SK-N-SH treated with all-trans-retinoic acid at 6 μM for 48 hours (cell line): ENCODE data around the gene ORC3.

ENCODE experiments used
- ATAC-seq: fragments of 200-7000 bp; cut with Tn5 transposase; 3 replicates; pipeline ENCODE4 v1.9.1; 2020; ENCODE audit warnings: mild to moderate bottlenecking, moderate library complexity
- ARNTL ChIP-seq: fragments of 450-650 bp; formaldehyde crosslinking; IDR thresholded peaks from 2 replicates; pipeline ENCODE4 v1.5.0; 2020; ENCODE audit warnings: low read depth, mild to moderate bottlenecking, moderate library complexity, borderline replicate concordance
- CREB5 ChIP-seq: fragments of 250-450 bp; sonication (Bioruptor Pico); IDR thresholded peaks from 2 replicates; pipeline ENCODE4 v1.5.1; 2020; ENCODE audit warnings: low read depth, mild to moderate bottlenecking, moderate library complexity
- CSRNP3 ChIP-seq: fragments of 250-450 bp; sonication (Bioruptor Pico); IDR thresholded peaks from 2 replicates; pipeline ENCODE4 v1.5.1; 2021; ENCODE audit warnings: mild to moderate bottlenecking, moderate library complexity
- ESRRG ChIP-seq: fragments of 250-450 bp; sonication (Bioruptor Pico); IDR thresholded peaks from 2 replicates; pipeline ENCODE4 v1.6.1; 2021; ENCODE audit warnings: mild to moderate bottlenecking
- GLIS3 ChIP-seq: fragments of 250-450 bp; sonication (Bioruptor Pico); IDR thresholded peaks from 2 replicates; pipeline ENCODE4 v1.5.0; 2020; ENCODE audit warnings: mild to moderate bottlenecking, moderate library complexity
- OSR1 ChIP-seq: fragments of 250-450 bp; sonication (Bioruptor Pico); IDR thresholded peaks from 2 replicates; pipeline ENCODE4 v1.8.0; 2022; ENCODE audit warnings: moderate library complexity, mild to moderate bottlenecking, inconsistent platforms
- PPARA ChIP-seq: fragments of 250-450 bp; sonication (Bioruptor Pico); IDR thresholded peaks from 2 replicates; pipeline ENCODE4 v1.5.0; 2020; ENCODE audit warnings: mild to moderate bottlenecking, borderline replicate concordance
- RARB ChIP-seq: fragments of 250-450 bp; sonication (Bioruptor Pico); IDR thresholded peaks from 2 replicates; pipeline ENCODE4 v1.8.0; 2021; ENCODE audit warnings: mild to moderate bottlenecking, moderate library complexity
- SNAI2 ChIP-seq: fragments of 250-450 bp; sonication (Bioruptor Pico); IDR thresholded peaks from 2 replicates; pipeline ENCODE4 v1.5.0; 2020; ENCODE audit warnings: mild to moderate bottlenecking, moderate library complexity
- TCF4 ChIP-seq: fragments of 250-450 bp; sonication (Bioruptor Pico); IDR thresholded peaks from 2 replicates; pipeline ENCODE4 v1.8.0; 2021; ENCODE audit warnings: mild to moderate bottlenecking, moderate library complexity, borderline replicate concordance
- TOX ChIP-seq: fragments of 250-450 bp; sonication (Bioruptor Pico); IDR thresholded peaks from 2 replicates; pipeline ENCODE4 v1.8.0; 2021; ENCODE audit warnings: mild to moderate bottlenecking, moderate library complexity, borderline replicate concordance
- TSHZ2 ChIP-seq: fragments of 250-450 bp; sonication (Bioruptor Pico); IDR thresholded peaks from 2 replicates; pipeline ENCODE4 v1.5.0; 2020; ENCODE audit warnings: mild to moderate bottlenecking, moderate library complexity
- ZFP3 ChIP-seq: fragments of 250-450 bp; sonication (Bioruptor Pico); IDR thresholded peaks from 2 replicates; pipeline ENCODE4 v1.5.0; 2020; ENCODE audit warnings: mild to moderate bottlenecking, moderate library complexity
- ZFP30 ChIP-seq: fragments of 450-650 bp; formaldehyde crosslinking; IDR thresholded peaks from 2 replicates; pipeline ENCODE4 v1.5.0; 2022; ENCODE audit warnings: mild to moderate bottlenecking, moderate library complexity
- ZNF565 ChIP-seq: fragments of 450-650 bp; formaldehyde crosslinking; conservative IDR thresholded peaks from 2 replicates; pipeline ENCODE4 v1.5.0; 2020; ENCODE audit warnings: low read depth, mild to moderate bottlenecking, moderate library complexity
- ZNF70 ChIP-seq: fragments of 450-650 bp; formaldehyde crosslinking; IDR thresholded peaks from 2 replicates; pipeline ENCODE4 v1.5.0; 2020; ENCODE audit warnings: mild to moderate bottlenecking, moderate library complexity
- ZNF8 ChIP-seq: fragments of 450-650 bp; formaldehyde crosslinking; IDR thresholded peaks from 2 replicates; pipeline ENCODE4 v1.5.0; 2020; ENCODE audit warnings: mild to moderate bottlenecking, moderate library complexity
- TF ChIP-seq, protein P1 (sequence below): fragments of 250-450 bp; sonication (Bioruptor Pico); IDR thresholded peaks from 2 replicates; pipeline ENCODE4 v1.8.0; 2020; ENCODE audit warnings: mild to moderate bottlenecking, moderate library complexity, borderline replicate concordance
- TF ChIP-seq, protein P2 (sequence below): fragments of 250-450 bp; sonication (Bioruptor Pico); IDR thresholded peaks from 2 replicates; pipeline ENCODE4 v1.8.0; 2021; ENCODE audit warnings: low read depth, mild to moderate bottlenecking, moderate library complexity, borderline replicate concordance

ORC3 gene

DNA sequence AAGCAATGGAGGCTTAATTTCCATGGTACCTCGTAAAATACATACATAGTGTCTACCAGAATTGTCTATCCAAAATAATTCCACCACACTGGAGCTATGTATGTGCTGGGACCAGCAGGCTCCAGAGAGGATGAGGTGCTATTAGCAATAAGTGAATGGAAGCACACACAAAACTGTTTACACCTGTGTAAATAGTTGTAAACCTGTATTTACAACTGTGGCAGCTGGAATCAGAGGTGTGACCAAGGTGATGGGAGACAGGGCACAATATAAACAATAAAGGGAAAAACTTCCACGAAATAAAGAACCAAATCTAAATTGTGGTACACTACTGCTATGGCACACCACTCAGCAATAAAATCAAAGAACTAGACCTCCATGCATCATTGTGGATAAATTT is 14.5 kb upstream of the ORC3 start:
- no peak for TF ChIP-seq ESRRG (CRISPR knock-in tag)
- TF ChIP-seq RARB (CRISPR knock-in tag) = no peak
- TF ChIP-seq, protein P1, sequence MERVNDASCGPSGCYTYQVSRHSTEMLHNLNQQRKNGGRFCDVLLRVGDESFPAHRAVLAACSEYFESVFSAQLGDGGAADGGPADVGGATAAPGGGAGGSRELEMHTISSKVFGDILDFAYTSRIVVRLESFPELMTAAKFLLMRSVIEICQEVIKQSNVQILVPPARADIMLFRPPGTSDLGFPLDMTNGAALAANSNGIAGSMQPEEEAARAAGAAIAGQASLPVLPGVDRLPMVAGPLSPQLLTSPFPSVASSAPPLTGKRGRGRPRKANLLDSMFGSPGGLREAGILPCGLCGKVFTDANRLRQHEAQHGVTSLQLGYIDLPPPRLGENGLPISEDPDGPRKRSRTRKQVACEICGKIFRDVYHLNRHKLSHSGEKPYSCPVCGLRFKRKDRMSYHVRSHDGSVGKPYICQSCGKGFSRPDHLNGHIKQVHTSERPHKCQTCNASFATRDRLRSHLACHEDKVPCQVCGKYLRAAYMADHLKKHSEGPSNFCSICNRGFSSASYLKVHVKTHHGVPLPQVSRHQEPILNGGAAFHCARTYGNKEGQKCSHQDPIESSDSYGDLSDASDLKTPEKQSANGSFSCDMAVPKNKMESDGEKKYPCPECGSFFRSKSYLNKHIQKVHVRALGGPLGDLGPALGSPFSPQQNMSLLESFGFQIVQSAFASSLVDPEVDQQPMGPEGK = no peak
- TF ChIP-seq, protein P2, sequence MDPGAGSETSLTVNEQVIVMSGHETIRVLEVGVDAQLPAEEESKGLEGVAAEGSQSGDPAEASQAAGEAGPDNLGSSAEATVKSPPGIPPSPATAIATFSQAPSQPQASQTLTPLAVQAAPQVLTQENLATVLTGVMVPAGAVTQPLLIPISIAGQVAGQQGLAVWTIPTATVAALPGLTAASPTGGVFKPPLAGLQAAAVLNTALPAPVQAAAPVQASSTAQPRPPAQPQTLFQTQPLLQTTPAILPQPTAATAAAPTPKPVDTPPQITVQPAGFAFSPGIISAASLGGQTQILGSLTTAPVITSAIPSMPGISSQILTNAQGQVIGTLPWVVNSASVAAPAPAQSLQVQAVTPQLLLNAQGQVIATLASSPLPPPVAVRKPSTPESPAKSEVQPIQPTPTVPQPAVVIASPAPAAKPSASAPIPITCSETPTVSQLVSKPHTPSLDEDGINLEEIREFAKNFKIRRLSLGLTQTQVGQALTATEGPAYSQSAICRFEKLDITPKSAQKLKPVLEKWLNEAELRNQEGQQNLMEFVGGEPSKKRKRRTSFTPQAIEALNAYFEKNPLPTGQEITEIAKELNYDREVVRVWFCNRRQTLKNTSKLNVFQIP (CRISPR knock-in tag) = no peak
- TF ChIP-seq ZNF565 (CRISPR knock-in tag) = no peak
- no peak for TF ChIP-seq GLIS3
- no peak for TF ChIP-seq TCF4
- TF ChIP-seq ZNF8 (CRISPR knock-in tag) = no peak
- TF ChIP-seq ARNTL (CRISPR knock-in tag) = no peak
- ATAC-seq = no peak; the same call in 2 of the 3 replicates

GRCh38 chr6:87583822-87584221 is 6.1 kb upstream of the ORC3 start:
- no peak for ATAC-seq
- TF ChIP-seq OSR1 (no peak), ZNF565 (CRISPR knock-in tag) (no peak), ZNF8 (CRISPR knock-in tag) (no peak), SNAI2 (no peak), TSHZ2 (CRISPR knock-in tag) (no peak), PPARA (CRISPR knock-in tag) (no peak), CSRNP3 (CRISPR knock-in tag) (no peak), RARB (CRISPR knock-in tag) (no peak), ZFP3 (CRISPR knock-in tag) (no peak), GLIS3 (no peak), ARNTL (CRISPR knock-in tag) (no peak), ESRRG (CRISPR knock-in tag) (no peak), ZNF70 (CRISPR knock-in tag) (no peak), TOX (no peak), ZFP30 (CRISPR knock-in tag) (no peak), CREB5 (CRISPR knock-in tag) (no peak)

DNA sequence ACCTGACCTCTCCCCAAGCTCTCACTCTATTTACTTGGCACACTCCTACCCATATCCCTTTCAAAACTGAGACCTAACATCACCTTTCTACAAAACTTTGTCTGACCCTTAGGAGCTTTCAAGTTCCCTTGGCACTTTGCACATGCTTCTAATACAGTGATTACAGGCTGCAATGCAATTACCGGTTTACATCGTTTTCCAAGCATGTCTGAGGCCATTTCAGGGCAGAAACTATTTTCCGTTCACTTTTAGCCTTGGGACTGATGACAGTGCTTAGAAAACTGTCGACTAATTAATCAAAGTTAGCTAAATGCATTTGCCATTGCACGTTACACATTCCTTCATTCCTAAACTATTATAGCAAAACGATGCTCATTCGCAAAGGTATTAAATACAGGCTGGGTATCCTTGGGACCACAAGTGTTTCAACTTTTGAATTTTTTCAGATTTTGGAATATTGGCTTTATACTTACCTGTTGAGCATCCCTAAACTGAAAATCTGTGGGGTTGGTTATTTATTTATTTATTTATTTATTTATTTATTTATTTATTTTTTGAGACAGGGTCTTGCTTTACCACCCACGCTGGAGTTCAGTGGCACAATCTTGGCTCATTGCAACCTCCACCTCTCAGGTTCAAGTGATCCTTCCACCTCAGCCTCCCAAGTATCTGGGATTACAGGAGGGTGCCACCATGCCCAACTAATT is 3.4 kb upstream of the ORC3 start:
- ATAC-seq = no peak
- TF ChIP-seq PPARA (CRISPR knock-in tag) = no peak
- TF ChIP-seq ZNF70 (CRISPR knock-in tag) = no peak
